HG02840 (cell line): Measurements from ENCODE around the gene USP19.

Source experiments
- ATAC-seq: cut with Tn5 transposase; IDR thresholded peaks from one replicate; pipeline ENCODE4 v1.9.1; 2021; ENCODE audit warnings: mild to moderate bottlenecking, moderate library complexity, moderate number of reproducible peaks; ENCODE audit not compliant: unreplicated experiment, low FRiP score

Gene USP19

GRCh38 chr3:49120438-49121131 is at the start of gene USP19:
Gene USP19, minus strand, starts transcription at chr3:49120823. Its CDS starts 1,678 bp downstream, at chr3:49119145.
- peak; percentile 81 for ATAC-seq

- no peak for ATAC-seq
Measured at GRCh38 chr3:49166752-49167556, 46.3 kb upstream of the USP19 start.

- no peak for ATAC-seq
Measured at GRCh38 chr3:49165771-49166751, 45.4 kb upstream of the USP19 start, which contains the start of gene CCDC71. Gene CCDC71, minus strand, starts transcription at chr3:49166331. Its CDS starts 2,123 bp downstream, at chr3:49164208.

GRCh38 chr3:49164983-49165720 is 44.5 kb upstream of the USP19 start:
- ATAC-seq = no peak

GRCh38 chr3:49163609-49164008 is 43.0 kb upstream of the USP19 start:
- ATAC-seq = no peak

- no peak for ATAC-seq
Measured at GRCh38 chr3:49162751-49163419, 42.3 kb upstream of the USP19 start.

- ATAC-seq = no peak
Measured at GRCh38 chr3:49161808-49162530, 41.3 kb upstream of the USP19 start.

GRCh38 chr3:49161197-49161596 is 40.6 kb upstream of the USP19 start:
- no peak for ATAC-seq

- ATAC-seq = no peak
Measured at GRCh38 chr3:49158792-49159191, 38.2 kb upstream of the USP19 start.

- no peak for ATAC-seq
Measured at GRCh38 chr3:49158103-49158709, 37.6 kb upstream of the USP19 start.

GRCh38 chr3:49157289-49157688 is 36.7 kb upstream of the USP19 start:
- ATAC-seq = no peak

GRCh38 chr3:49153349-49153912 is 32.8 kb upstream of the USP19 start:
- ATAC-seq = no peak

- ATAC-seq = no peak
Measured at GRCh38 chr3:49151610-49152009, 31.0 kb upstream of the USP19 start.

GRCh38 chr3:49148159-49148558 is 27.5 kb upstream of the USP19 start:
- no peak for ATAC-seq

GRCh38 chr3:49140080-49140479 is 19.5 kb upstream of the USP19 start:
- no peak for ATAC-seq

GRCh38 chr3:49135499-49135898 is 14.9 kb upstream of the USP19 start:
- no peak for ATAC-seq

- ATAC-seq = no peak
Measured at GRCh38 chr3:49134471-49135265, 14.0 kb upstream of the USP19 start.
